Hematopoietic multipotent progenitor cell treated with erythropoietin and hydrocortisone succinate and interleukin-3 and kit ligand, for 17 days (in vitro differentiated cells): ENCODE data around the gene MINDY4B.

Experiments
- DNase-seq: peaks from one replicate; pipeline ENCODE4 v3.0.0-alpha.2; 2015; ENCODE audit warnings: low spot score

The MINDY4B gene

GRCh38 chr3:150905339-150905738 is at the start of gene MINDY4B:
Gene MINDY4B (minus strand): TSS chr3:150905439. CDS start chr3:150905439, 0 bp downstream.
- no peak for DNase-seq

DNA sequence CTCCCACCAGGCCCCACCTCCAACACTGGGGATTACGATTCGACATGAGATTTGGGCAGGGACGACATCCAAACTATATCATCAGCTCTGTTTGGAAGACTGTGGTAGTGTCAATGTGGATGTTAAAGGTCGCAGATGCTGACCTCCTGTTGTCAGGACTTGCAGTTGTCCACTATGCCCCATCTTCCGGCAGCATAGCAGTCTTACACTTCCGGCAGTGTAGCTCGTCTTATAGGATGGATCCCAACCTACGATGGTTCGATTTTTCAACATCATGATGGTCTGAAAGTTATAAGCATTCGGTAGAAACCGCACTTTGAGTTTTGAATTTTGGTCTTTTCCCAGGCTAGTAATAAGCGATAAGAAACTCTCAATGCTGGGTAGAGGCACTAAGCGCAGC is 46.7 kb upstream of the MINDY4B start:
- DNase-seq, result no peak

GRCh38 chr3:150945226-150946032 is 40.2 kb upstream of the MINDY4B start:
- DNase-seq, result no peak

- DNase-seq, result no peak
These were observed 37.0 kb upstream of the MINDY4B start for GRCh38 chr3:150942221-150942620.

DNA sequence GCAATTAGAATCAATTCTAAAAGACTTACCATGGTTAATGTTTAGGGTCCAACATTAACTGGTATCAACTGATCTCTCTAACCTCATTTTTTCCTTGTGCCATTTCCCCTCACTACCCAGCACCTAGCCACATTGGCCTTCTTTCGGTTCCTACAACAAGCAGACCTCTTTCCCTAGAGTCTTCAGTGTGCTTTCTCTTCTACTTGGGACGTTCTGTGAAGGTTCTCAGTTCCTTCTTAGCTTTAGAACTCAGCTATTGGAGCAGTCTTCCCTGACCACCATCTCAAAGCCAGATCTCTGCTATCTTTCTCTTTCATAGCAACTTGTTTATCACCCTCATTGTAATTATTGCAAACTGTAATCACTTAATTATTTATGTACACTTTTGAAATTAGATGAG is 31.5 kb upstream of the MINDY4B start:
- DNase-seq, result no peak

GRCh38 chr3:150933473-150933995 is 28.3 kb upstream of the MINDY4B start:
- DNase-seq, result no peak

GRCh38 chr3:150931745-150932144 is 26.5 kb upstream of the MINDY4B start:
- no peak for DNase-seq

DNA sequence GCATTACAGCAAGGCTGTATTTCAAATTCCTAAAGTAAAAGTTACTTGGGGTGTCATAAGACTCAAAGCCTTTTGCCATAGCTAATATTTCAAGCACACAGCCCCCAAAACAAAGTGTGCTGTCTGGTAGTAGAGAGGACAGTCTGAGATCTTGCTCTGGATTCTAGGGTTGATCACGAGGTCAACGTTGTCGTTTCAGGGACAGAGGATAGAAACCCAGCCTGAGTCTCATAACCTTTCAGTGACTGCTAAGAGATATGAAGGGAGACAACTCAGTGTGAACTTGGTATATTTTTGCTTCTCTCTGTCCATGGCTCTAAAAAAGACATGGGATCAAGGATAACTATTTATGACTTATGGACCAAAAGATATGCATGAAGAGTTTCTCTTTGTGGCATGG is 25.6 kb upstream of the MINDY4B start:
- no peak for DNase-seq

DNA sequence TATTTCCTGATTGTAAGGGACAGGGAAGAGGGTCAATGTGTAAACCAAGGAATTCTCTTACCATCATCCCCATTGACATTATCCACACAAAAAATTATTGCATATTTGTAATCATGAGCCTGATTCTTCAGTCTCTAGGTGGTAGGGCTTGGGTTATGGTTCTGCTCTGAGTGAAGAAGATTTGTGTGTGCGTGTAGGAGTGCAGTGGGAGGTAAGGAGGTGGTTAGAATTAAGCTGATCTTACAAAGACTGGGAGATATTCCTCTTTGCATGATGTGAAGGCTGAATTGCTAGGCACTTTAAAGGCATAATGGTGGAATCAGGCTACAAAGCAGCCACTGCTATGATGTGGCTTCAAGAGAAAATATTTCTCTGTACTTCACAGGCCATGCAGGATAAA is 23.0 kb upstream of the MINDY4B start:
- no peak for DNase-seq

DNA sequence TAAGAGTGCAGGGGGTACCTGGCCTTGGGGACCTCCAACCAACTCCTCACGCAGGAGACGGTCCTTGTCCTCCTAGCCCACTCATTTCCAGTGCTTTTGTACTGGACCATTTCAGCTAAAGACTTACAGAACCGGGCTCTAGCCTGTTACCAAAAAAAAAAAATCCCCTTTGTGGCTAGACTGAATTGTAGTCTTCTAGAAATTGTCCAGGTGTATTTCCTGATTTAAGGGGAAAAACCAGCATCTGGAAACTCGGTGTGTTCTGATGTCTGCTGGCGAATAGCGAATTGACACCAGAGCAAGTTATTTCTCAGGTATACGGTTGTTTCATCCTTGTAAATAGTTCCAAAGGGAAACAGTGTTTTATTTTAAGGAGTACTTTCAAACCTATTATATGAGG is 21.1 kb upstream of the MINDY4B start:
- DNase-seq, result no peak

- peak; percentile 10 for DNase-seq
These were observed 20.5 kb upstream of the MINDY4B start for GRCh38 chr3:150925751-150926201.

DNA sequence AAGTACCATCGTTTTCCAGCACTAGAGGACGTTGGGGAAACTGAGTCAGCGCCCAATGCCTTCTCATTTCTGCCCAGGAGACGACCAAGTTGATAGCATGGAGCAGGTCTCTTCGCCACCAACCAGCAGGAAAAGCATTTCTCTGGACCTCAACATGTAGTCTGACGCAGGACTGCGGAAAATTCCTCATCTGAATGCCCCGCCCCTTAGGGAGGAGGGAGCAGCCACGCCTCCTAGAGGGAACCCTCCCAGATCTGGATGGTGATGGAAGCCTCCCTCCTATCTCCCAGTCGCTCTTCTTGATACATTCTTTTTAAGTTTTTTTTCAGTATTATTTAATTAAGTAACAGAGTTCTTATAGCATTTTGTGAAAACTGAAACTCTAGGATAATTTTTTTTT is 17.4 kb upstream of the MINDY4B start:
- no peak for DNase-seq

DNA sequence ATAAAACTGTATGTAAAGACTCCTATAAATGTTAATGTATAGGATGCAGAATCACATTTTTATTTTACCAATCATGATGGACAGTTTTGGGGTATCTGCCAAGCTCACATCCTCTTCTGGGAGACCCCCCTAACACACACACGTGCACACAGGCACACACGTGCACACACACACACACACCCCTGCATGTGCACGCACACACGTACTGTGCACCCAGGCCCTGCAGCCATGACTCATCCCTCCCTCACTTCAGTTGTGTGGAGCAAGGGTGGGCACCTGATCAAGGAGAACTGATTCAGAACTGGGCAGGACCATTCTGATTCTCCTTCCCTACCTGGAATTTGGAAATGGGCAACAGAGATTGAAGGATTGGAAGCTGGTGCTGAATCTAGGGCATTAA is 16.0 kb upstream of the MINDY4B start:
- DNase-seq, result no peak

DNA sequence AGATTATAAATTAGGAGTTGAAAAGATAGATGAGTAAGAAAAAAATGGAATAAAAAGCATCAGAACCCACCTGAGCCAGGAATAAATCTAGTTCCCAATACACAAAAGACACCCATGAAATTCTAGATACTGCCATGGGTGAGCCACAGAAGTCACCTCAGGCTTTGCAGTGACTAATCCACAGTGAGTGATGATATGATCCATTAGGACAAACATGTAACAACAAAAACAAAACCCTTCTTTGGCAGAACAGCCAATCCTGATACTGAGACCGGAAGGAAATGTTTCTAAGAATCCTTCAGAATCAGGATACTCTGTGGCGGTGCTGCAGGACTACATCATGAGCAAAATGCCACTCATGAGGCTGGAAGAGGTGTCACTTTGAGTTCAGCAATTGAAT is 15.0 kb upstream of the MINDY4B start:
- DNase-seq, result no peak

DNA sequence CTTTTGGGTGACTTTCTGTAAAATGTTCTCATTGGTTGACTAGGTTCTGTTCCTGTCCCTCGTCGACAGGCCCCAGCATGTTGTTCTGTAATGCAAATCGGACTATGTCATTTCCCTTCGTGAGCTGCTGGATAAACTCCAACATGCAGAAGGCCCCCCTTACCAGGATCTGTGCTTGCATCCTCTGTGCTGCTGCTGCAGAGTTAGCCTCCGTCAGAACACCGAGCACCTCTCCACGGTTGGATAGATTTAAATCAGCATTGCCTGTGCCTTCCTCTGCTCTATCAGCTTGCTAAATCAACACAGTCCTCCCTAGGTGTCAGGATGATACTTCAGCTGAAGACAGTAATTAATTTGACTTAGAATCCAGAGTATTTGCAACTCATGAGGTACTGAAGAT is 12.7 kb upstream of the MINDY4B start:
- DNase-seq, result no peak

DNA sequence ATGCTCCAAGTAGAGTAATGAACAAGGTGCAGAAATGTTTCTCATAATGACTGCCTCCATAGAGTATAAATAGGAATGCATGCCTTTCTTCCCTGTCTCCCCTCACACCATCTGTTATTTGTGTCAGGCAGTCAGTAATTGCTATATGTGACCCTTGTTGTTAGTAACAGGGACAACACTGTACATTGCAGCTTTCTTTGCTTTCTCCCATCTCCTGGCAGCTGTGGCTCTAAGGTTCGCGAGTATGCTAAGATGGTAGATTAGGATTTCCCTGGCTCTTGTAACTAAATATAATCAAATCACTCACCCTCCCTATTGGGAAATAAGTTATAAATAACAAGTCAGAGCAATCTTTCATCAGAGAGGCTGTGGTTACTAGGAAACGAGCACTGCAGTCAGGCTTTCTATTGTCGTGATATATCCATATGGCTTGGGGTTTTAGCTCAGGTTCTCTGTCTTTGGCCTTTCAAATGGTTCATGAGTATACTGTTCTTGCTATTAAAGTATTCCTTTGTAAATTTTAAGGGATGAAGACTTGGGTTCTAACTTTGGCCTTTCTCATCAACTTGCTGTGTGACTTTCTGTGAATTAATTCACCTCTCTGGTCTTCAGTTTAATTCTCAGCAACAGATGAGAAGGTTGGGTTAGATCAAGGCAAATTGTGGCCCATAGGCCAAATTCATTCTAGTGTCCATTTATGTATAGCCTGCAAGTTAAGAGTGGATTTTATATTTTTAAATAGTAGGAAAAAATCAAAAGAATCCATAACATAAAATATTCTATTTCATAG is 8.1 kb upstream of the MINDY4B start:
- DNase-seq, result no peak

- no peak for DNase-seq
These were observed 7.3 kb upstream of the MINDY4B start for GRCh38 chr3:150912501-150912900.

DNA sequence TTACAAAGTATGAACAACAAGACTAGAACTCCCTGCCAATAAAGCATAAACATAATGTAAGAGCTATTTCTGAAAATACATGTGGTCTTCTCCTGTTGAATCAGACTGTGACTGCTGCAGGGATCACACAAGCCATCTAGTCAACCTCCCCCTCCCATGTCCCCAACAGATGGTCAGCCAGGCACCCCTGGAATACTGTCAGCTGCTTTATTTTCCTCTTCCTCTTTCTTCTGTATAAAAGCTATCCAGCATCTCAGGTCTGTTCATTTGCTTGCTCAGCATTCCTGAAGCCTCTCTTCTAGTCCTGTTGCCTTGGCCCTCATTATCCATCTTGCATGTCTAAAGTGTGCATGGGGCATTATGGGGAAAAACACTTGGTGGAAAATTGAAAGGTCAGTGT is 6.5 kb upstream of the MINDY4B start:
- DNase-seq, result no peak

DNA sequence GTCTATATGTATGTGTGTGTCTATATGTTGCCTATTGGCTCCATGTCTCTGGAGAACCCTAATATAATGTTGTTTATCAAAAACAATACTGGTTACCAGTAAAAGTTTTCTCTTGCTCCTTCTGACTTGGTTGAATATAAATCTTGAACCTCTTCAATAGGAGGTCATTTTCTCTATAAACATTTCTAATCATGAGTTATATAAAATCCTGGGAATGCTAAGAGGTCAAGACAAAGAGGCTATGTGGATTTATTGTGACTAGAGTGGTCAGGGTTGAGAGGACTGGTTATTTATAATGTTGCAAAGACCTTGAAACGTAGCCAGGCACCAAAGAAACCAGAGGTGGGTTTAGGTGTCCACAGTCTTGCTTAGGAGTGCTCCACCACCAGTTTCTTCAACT is 1.2 kb upstream of the MINDY4B start:
- DNase-seq, result no peak

DNA sequence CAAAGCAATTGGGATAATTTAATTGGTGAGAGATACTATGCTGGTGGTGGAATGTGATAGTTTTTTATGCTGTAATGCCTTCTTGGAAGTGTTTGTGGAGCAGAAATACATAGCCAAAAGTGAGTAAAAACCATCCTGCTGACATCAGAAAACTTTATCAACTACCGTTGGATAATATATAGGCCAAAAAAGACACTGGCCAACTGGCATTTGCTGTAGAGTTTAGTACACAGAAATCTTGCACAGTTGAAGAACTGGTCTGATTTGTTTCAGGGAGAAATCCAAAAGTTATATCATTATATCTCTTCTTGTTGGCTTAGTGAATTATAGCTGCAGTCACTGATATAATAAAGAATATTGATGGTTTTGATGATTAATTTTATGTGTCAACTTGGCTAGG is 507 bp upstream of the MINDY4B start:
- no peak for DNase-seq

- DNase-seq, result no peak
These were observed 2.3 kb downstream of the MINDY4B start for GRCh38 chr3:150902988-150903387.

DNA sequence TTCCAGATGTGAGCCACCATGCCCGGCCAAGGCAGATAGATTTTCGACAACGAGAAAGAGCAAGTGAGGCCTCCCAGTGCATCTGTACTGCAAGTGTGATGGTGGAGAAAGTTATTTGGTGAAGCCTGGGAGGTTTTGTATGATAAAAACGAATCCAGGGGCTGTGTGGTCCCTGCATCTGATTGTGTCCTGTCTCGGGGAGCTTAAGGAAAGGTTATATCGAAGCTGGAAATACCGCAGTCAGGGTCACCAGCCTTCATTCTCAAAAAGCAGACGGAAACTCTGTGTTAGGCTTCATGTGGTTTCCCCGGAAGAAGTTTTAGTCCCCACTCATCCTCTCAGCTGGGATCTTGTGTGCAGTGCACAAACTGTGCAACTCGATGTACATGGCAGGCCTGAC is 3.4 kb downstream of the MINDY4B start:
- DNase-seq, result no peak

DNA sequence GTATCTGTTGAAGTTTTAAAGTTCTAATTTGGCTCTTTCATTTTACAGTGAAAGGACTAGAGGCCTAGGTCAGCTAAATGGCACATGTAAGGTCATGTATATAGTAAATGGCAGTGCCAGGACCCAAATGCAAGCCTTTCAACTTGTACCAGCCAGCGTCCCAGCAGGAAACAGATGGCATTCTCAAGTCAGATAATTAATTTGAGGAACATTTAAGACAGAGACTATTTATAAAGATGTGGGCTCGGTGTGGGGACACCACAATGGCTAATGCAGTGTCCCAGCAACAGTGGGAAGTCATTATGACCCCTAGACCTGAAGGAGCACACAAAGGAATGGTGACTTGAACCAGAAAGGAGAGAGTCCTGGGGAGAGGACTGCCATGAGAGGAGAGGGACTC is 6.1 kb downstream of the MINDY4B start:
- no peak for DNase-seq
